Brain pericyte (primary cell): ENCODE data around the gene GNB5.
"Not testable (repeated sequence)": the region's sequence is repeated elsewhere in the genome, so short reads cannot be mapped to it uniquely, and the experiment has no call there.

Experiments used
- DNase-seq: peaks from one replicate; pipeline ENCODE4 v3.0.0-alpha.2; 2012; ENCODE audit warnings: low read depth, low spot score

GNB5 gene

GRCh38 chr15:52170199-52170598, 21.0 kb downstream of the GNB5 start:
- DNase-seq = not testable (repeated sequence)

- not testable (repeated sequence) for DNase-seq
Measured at GRCh38 chr15:52165494-52166131, 25.6 kb downstream of the GNB5 start.

GRCh38 chr15:52164631-52165265, 26.4 kb downstream of the GNB5 start:
- no peak for DNase-seq

- DNase-seq = no peak
Measured at GRCh38 chr15:52163321-52164190, 27.6 kb downstream of the GNB5 start.

- DNase-seq = no peak
Measured at GRCh38 chr15:52162876-52163275, 28.3 kb downstream of the GNB5 start.

- DNase-seq = no peak
Measured at GRCh38 chr15:52162260-52162659, 28.9 kb downstream of the GNB5 start.

- no peak for DNase-seq
Measured at GRCh38 chr15:52161406-52161966, 29.7 kb downstream of the GNB5 start.

GRCh38 chr15:52159645-52160044, 31.5 kb downstream of the GNB5 start:
- no peak for DNase-seq

- DNase-seq = no peak
Measured at GRCh38 chr15:52158084-52158765, 33.0 kb downstream of the GNB5 start.

GRCh38 chr15:52155878-52156277, 35.3 kb downstream of the GNB5 start:
- no peak for DNase-seq

GRCh38 chr15:52154896-52155865, 36.0 kb downstream of the GNB5 start:
- DNase-seq = no peak

- DNase-seq = no peak
Measured at GRCh38 chr15:52153900-52154895, 37.0 kb downstream of the GNB5 start.

GRCh38 chr15:52151353-52151752, 39.8 kb downstream of the GNB5 start:
- no peak for DNase-seq

GRCh38 chr15:52150871-52151270, 40.3 kb downstream of the GNB5 start:
- DNase-seq = no peak

- no peak for DNase-seq
Measured at GRCh38 chr15:52150043-52150825, 41.0 kb downstream of the GNB5 start.

GRCh38 chr15:52148403-52148802, 42.8 kb downstream of the GNB5 start:
- DNase-seq = no peak

- DNase-seq = no peak
Measured at GRCh38 chr15:52146776-52147175, 44.4 kb downstream of the GNB5 start.

- no peak for DNase-seq
Measured at GRCh38 chr15:52146261-52146660, 44.9 kb downstream of the GNB5 start.
